Mesodermal cell (in vitro differentiated cells): ENCODE data around the gene SZT2. TPM values are rescaled to one million over a fixed set of nuclear protein-coding genes. Genes with fewer than 3 reads are reported as not detected.

Experiments used
- H3K27ac ChIP-seq: 2 replicates; pipeline ENCODE4 v1.7.0; 2013; ENCODE audit warnings: mild to moderate bottlenecking, low read depth, low read length, moderate library complexity; ENCODE audit not compliant: severe bottlenecking
- H3K36me3 ChIP-seq: 2 replicates; pipeline ENCODE4 v1.7.1; 2013; ENCODE audit warnings: mild to moderate bottlenecking, low read length, moderate library complexity; ENCODE audit not compliant: control insufficient read depth, insufficient read depth
- H3K4me1 ChIP-seq: one replicate; pipeline ENCODE4 v1.7.1; 2013; ENCODE audit warnings: mild to moderate bottlenecking, low read length; ENCODE audit not compliant: insufficient read depth, control insufficient read depth, poor library complexity, severe bottlenecking
- H3K4me3 ChIP-seq: 2 replicates; pipeline ENCODE4 v1.7.0; 2013; ENCODE audit warnings: low read length, control low read depth, mild to moderate bottlenecking; ENCODE audit not compliant: insufficient read depth, poor library complexity, severe bottlenecking; ENCODE audit errors: extremely low read depth
- H3K9me3 ChIP-seq: 2 replicates; pipeline ENCODE4 v1.7.1; 2013; ENCODE audit warnings: mild to moderate bottlenecking, low read length, moderate library complexity; ENCODE audit not compliant: control insufficient read depth
- WGBS, 2 experiments: methylation state at CpG; one replicate each; pipeline ENCODE4 v1.1.5; 2013; ENCODE audit warnings: missing lambda C conversion rate in 2 of 2; ENCODE audit not compliant: insufficient coverage in 2 of 2; 5-methylcytosine and 5-hydroxymethylcytosine counted together
- polyA plus RNA-seq, 2 experiments: library from polyadenylated mRNA; stranded (reverse); fragments of 50-300 nt; gene quantifications; one replicate each; pipeline ENCODE4 v1.2.3, GENCODE V29; 2013

SZT2 gene
- 12.1 TPM for polyA plus RNA-seq (2013, experiment 1 of 2)
- 11.5 TPM for polyA plus RNA-seq (2013, experiment 2 of 2)

DNA sequence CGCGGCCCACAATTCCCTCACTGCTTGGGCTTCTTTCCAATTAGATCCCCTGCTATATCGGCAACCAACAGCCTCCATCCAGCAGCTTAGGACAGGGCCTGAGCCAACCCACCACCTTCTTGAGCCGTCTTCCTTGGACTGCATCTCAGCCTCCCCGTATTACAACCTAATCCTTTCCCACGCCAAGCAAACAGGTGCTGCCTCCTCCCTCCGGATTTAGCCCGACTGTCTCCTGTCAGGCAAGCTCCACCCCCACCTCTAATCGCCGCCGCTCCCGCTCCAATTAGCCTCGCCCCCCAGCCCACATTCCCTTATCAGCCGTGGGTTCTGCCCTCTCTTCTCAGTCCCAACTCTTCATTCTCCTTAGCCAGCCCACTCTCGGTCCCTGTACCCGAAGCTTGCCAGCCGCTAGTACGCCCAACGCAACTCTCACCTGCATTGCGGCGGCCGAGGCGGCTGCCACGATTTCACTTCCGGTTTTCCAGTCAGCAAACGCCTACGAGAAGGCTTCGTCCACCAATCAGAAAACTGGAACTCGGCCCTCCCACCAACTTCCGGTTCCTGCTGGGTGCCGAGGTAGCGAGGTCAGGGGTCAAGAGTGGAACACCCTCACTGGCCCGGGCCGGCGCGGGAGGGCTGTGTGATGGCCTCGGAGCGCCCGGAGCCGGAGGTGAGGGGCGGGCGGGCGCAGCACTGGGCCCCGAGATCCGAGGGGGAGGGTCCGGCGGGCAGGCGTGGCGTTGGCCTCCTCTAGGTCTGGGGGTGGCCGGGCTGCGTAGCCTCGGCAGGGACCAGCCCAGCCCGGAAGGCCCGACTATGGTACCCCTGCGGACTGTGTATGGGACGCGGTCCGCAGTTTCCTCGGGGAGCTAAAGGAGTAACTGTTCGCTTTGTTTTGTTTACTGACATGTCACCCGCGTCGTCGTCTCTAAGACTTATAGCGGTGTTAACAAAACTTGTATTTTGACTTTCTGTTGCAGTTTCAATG is at the start of gene SZT2, which contains the start of gene MED8:
Gene SZT2 (plus strand): TSS at position 574 of the 988 bp plus-strand sequence. CDS start 70 bp downstream, at position 644.
Gene MED8 (minus strand): TSS at position 475 of the 988 bp plus-strand sequence. CDS start 36 bp downstream, at position 439.
- Histone ChIP-seq H3K27ac (peak within 1 kb of the TSS; percentile 84), H3K4me3 (peak within 1 kb of the TSS; percentile 96), H3K36me3 (peaks cover 45% of the 10 kb centered on the region), H3K4me1 (peaks cover 11% of the 10 kb centered on the region), H3K9me3 (no peaks in the 10 kb centered on the region)
- WGBS, 2 experiments: 0% methylated on average over 58 to 60 of the region's 65 CpGs

DNA sequence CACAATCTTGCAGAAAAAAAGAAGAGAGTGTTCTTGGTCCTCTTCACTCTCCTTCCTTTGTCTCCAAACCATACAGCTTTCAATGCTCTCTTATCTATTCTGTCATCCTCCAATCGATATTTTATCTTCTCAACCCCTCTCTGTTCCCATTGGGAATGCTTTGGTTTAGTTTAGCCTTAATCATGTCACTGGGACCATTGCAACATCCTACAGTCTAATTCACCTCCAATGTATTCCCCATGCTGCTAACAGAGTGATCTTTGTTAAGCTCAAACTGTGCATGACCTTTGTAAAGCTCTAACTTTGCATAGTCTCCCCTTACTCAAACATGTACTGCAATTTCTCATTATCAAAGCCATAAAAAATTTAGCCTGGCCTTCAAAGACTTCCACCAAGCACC is 49.1 kb upstream of the SZT2 start:
- Histone ChIP-seq H3K4me1 (peaks cover 11% of the 10 kb centered on the region), H3K27ac (no peak overlapping the region), H3K4me3 (no peak overlapping the region), H3K9me3 (no peaks in the 10 kb centered on the region), H3K36me3 (no peaks in the 10 kb centered on the region)
- WGBS, 2 experiments: 92% methylated on average over 1 of the region's 1 CpG; no CpG with 5 or more reads in 1 of the 2 experiments

DNA sequence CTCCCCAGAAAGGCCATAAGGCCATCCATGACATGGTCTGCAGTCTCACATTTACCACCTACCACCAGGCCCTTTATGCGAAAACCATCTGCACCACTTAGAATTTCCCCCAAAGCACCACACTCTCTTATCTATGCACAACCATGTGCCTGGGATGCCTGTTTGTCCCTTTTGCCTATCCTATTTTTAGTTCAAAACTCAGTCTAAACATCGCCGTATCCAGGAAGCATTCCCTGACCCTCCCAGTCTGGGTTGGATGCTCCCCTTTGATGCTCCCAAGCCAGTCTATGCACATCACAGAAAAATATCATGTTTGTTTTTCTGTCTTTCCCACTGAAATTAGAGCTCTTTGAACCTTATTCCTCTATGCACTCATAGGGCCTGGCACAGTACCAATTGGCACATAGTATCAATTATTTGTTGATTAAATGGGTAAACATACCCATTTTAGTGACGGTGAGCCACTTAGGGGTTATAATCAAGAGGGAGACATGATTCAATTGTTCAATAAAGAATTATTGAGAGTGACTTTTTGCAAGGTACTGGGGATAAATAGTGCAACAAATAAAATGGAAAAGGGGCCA is 45.3 kb upstream of the SZT2 start:
- no peaks in the 10 kb centered on the region for H3K9me3 ChIP-seq
- peaks cover 15% of the 10 kb centered on the region for H3K4me1 ChIP-seq
- no peaks in the 10 kb centered on the region for H3K36me3 ChIP-seq
- 80 to 98% methylated on average over 4 of the region's 4 CpGs for WGBS, 2 experiments
- H3K27ac ChIP-seq: peak overlapping the region; percentile 67
- no peak overlapping the region for H3K4me3 ChIP-seq

DNA sequence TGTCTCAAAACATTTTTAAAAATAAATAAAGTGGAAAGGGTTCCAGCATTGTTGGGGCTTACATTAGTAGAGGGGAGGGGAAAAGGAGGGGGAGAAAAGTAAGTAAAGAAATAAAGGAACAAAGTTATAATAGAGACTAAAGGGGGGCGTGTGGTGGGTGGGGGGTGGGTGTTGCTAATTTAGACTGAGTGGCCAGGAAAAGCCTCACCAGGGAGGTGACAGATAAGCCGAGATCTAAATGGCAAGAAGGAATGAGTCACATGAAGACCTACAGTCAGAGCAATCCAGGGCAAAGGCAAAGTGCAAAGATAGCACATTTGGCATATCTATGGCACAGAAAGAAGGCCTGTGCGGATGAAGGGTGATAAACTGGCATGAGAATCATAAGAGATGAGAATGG is 44.6 kb upstream of the SZT2 start:
- Histone ChIP-seq H3K36me3 (no peaks in the 10 kb centered on the region), H3K4me1 (peaks cover 22% of the 10 kb centered on the region), H3K27ac (no peak overlapping the region), H3K4me3 (no peak overlapping the region), H3K9me3 (no peaks in the 10 kb centered on the region)
- WGBS, 2 experiments: 56 to 62% methylated on average over 3 of the region's 3 CpGs

DNA sequence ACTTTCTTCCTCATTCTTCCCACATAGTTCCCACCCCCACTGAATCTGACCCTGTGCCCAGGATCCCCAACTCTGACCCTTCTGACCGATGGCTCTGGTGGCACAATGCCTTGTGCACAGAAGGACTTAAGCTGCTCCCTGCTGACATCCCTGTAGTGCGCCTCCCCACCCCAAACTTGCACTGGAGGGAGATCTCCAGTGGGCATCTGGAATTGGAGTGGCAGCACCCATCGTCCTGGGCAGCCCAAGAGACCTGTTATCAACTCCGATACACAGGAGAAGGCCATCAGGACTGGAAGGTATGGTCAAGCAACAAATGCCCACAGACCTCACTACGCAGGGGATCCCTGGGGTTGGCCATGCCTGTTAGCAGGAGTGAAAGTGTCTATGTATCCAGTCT is 43.1 kb upstream of the SZT2 start:
- peaks cover 24% of the 10 kb centered on the region for H3K4me1 ChIP-seq
- H3K27ac ChIP-seq: no peak overlapping the region
- WGBS, 2 experiments: 97 to 98% methylated on average over 3 to 4 of the region's 5 CpGs
- H3K36me3 ChIP-seq: no peaks in the 10 kb centered on the region
- H3K9me3 ChIP-seq: no peaks in the 10 kb centered on the region
- no peak overlapping the region for H3K4me3 ChIP-seq

DNA sequence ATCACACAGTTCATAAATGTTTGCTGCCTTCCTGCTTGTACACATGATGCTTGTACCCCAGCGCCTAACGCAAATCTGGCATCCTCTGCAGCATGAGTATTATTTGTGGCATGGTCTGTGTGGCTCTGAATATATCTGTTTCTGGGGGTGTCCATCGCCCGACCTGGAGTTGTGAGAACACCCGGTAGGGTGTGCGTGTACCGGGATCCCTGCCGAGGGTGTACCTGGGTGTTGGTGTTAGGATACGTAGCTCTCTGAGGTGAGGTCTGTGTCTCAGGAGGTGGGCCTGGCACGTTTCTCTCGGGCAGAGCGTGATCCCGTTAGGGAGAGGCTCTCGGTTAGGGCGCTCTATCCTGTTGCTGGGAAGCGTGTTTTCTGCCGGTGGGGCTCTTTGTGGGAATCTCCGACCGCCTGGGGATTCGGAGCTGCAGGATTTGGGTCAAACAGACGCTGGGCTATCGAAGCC is 41.3 kb upstream of the SZT2 start:
- Histone ChIP-seq H3K9me3 (no peaks in the 10 kb centered on the region), H3K4me1 (peaks cover 24% of the 10 kb centered on the region), H3K36me3 (no peaks in the 10 kb centered on the region), H3K4me3 (peak overlapping the region; percentile 44), H3K27ac (peak overlapping the region; percentile 95)
- 41 to 43% methylated on average over 22 of the region's 22 CpGs for WGBS, 2 experiments

DNA sequence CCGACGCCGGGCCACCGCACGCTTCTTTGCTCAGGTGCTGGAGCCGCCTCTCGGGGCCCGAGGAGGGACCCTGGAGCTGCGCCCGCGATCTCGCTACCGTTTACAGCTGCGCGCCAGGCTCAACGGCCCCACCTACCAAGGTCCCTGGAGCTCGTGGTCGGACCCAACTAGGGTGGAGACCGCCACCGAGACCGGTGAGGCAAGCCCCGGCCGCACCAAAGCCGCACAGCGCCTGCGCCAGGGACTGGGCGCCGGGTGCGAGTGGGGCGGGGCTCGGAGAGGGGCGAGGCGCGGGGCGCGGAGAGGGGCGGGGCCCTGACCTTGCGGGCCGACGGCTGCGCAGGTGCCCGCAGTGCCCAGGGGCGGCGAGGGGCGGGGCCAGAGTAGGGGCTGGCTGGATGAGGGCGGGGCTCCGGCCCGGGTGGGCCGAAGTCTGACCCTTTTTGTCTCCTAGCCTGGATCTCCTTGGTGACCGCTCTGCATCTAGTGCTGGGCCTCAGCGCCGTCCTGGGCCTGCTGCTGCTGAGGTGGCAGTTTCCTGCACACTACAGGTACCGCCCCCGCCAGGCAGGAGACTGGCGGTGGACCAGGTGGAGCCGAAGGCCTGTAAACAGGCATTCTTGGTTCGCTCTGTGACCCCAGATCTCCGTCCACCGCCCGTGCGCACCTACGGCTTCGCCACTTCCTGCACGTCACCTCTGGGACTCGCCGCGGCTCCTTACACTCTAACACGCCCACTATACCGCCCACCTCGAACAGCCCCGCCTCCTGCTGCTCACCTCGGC is 40.7 kb upstream of the SZT2 start:
- H3K4me1 ChIP-seq: peaks cover 20% of the 10 kb centered on the region
- H3K9me3 ChIP-seq: no peaks in the 10 kb centered on the region
- H3K27ac ChIP-seq: peak overlapping the region; percentile 95
- 4% methylated on average over 54 to 62 of the region's 72 CpGs for WGBS, 2 experiments
- peak overlapping the region; percentile 44 for H3K4me3 ChIP-seq
- no peaks in the 10 kb centered on the region for H3K36me3 ChIP-seq

DNA sequence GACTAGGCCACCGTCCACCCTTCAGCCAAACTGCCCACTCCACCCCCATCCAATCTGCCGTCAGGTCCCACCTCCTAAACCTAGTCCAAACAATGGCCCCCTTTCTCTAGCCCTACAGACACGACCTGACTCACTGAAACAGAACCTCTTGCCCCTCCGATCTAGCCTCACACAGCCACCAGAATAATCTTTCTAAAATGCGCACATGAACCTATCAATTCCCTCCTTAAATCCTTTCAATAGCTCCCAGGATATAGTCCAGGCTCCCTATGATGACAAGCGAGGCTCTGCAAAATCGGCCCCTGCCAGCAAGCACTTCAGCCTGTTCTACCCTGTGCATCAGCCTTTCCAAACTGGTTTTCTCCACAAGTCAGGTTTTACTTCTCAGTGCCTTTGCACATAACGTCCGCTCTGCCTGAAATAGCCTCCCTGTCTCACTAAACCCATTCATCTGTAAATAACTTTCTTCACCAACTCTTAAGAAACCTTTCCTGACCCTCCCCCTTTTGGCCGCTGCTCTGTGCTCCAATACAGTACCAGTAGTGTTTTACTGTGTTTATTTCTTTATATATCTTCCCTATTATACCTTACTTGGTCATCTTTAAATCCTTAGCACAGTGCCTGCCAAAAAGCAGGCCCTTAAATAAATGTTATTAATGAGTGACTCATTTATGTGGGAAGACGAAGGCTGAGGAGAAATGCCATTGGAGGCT is 39.9 kb upstream of the SZT2 start:
- Histone ChIP-seq H3K9me3 (no peaks in the 10 kb centered on the region), H3K4me3 (peak overlapping the region; percentile 44), H3K27ac (peak overlapping the region; percentile 95), H3K4me1 (peaks cover 18% of the 10 kb centered on the region), H3K36me3 (no peaks in the 10 kb centered on the region)
- WGBS, 2 experiments: 29% methylated on average over 9 of the region's 11 CpGs

DNA sequence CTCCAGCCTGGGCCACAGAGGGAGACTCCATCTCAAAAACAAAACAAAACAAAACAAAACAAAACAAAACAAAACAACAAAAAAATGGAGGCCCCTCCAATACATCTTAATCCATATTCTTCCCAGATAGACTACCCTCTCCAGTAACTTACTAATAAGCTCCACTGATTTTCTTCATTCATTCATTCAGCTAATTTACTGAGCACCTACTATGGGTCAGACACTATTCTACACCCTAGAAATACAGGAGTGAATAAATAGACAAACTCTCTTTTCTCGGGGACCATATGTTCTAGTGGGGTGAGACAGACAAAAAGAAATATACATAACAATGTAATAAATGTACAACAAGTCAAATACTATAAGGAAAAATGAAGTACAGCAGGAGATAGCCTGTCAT is 38.7 kb upstream of the SZT2 start:
- Histone ChIP-seq H3K36me3 (no peaks in the 10 kb centered on the region), H3K4me3 (no peak overlapping the region), H3K27ac (no peak overlapping the region), H3K9me3 (no peaks in the 10 kb centered on the region), H3K4me1 (peaks cover 11% of the 10 kb centered on the region)
- no CpG with 5 or more reads among the region's 1 CpG for WGBS, 2 experiments
